Right forelimb (tissue), 1 donor: ENCODE results near the gene CSAG3.
"Not testable (repeated sequence)": the region's sequence is repeated elsewhere in the genome, so short reads cannot be mapped to it uniquely, and the experiment has no call there.

Experiments
- DNase-seq: peaks from one replicate; pipeline ENCODE4 v3.0.0-alpha.2; 2018

CSAG3 gene

GRCh38 chrX:152758918-152759317 is at the start of gene CSAG3:
Gene CSAG3 (plus strand): TSS chrX:152759218.
- DNase-seq, result not testable (repeated sequence)

GRCh38 chrX:152713195-152713594 is 45.8 kb upstream of the CSAG3 start:
- not testable (repeated sequence) for DNase-seq

- DNase-seq, result not testable (repeated sequence)
Measured at GRCh38 chrX:152713815-152714787, 44.9 kb upstream of the CSAG3 start, which contains the start of gene MAGEA2B. Gene MAGEA2B (plus strand): TSS chrX:152714628. CDS start chrX:152717107, 2,479 bp downstream.

GRCh38 chrX:152725409-152725808 is 33.6 kb upstream of the CSAG3 start:
- no peak for DNase-seq

- no peak for DNase-seq
Measured at GRCh38 chrX:152733261-152733975, 25.6 kb upstream of the CSAG3 start, which contains the start of the genes CSAG1 and MAGEA12. Gene CSAG1 (minus strand): TSS chrX:152733721. CDS start chrX:152732460, 1,261 bp downstream. Gene MAGEA12 (plus strand): TSS chrX:152733757. CDS start chrX:152736162, 2,405 bp downstream.

GRCh38 chrX:152734143-152734858 is 24.7 kb upstream of the CSAG3 start:
- not testable (repeated sequence) for DNase-seq

- no peak for DNase-seq
Measured at GRCh38 chrX:152735101-152735500, 23.9 kb upstream of the CSAG3 start.

- DNase-seq, result no peak
Measured at GRCh38 chrX:152735860-152736511, 23.0 kb upstream of the CSAG3 start.

GRCh38 chrX:152736528-152736927 is 22.5 kb upstream of the CSAG3 start:
- not testable (repeated sequence) for DNase-seq

- DNase-seq, result no peak
Measured at GRCh38 chrX:152738560-152738959, 20.5 kb upstream of the CSAG3 start.

GRCh38 chrX:152753686-152754650 is 5.0 kb upstream of the CSAG3 start, which contains the start of gene MAGEA2:
Gene MAGEA2 (minus strand): TSS chrX:152753842. CDS start chrX:152751363, 2,479 bp downstream.
- not testable (repeated sequence) for DNase-seq

GRCh38 chrX:152754871-152755270 is 4.1 kb upstream of the CSAG3 start:
- not testable (repeated sequence) for DNase-seq

GRCh38 chrX:152759544-152759943 is 526 bp downstream of the CSAG3 start:
- DNase-seq, result not testable (repeated sequence)

- DNase-seq, result not testable (repeated sequence)
Measured at GRCh38 chrX:152761582-152761981, 2.6 kb downstream of the CSAG3 start.

GRCh38 chrX:152766562-152766961 is 7.5 kb downstream of the CSAG3 start:
- DNase-seq, result not testable (repeated sequence)

GRCh38 chrX:152769549-152770289 is 10.7 kb downstream of the CSAG3 start, which contains the start of gene MAGEA6:
Gene MAGEA6 (minus strand): TSS chrX:152769689. CDS start chrX:152767650, 2,039 bp downstream.
- DNase-seq, result not testable (repeated sequence)

GRCh38 chrX:152787062-152787461 is 28.0 kb downstream of the CSAG3 start:
- DNase-seq, result not testable (repeated sequence)

GRCh38 chrX:152798945-152799344 is 39.9 kb downstream of the CSAG3 start:
- no peak for DNase-seq

GRCh38 chrX:152806035-152806434 is 47.0 kb downstream of the CSAG3 start:
- no peak for DNase-seq
